H9 (cell line): ENCODE data around the gene CHST8. TPM values are rescaled to one million over a fixed set of nuclear protein-coding genes. Genes with fewer than 3 reads are reported as not detected.

Experiments used
- DNase-seq: peaks from one replicate; pipeline ENCODE4 v3.0.0-alpha.2; 2017
- H2AFZ ChIP-seq: one replicate; pipeline ENCODE4 v1.6.1; 2013; ENCODE audit warnings: mild to moderate bottlenecking, low read length, control low read depth, moderate library complexity
- H2AK5ac ChIP-seq: 2 replicates; pipeline ENCODE4 v1.6.1; 2013; ENCODE audit warnings: low read length, control low read depth, mixed read lengths; ENCODE audit not compliant: insufficient read length
- H2BK120ac ChIP-seq: one replicate; pipeline ENCODE4 v1.6.1; 2013; ENCODE audit warnings: low read depth, mild to moderate bottlenecking, low read length, control low read depth, inconsistent platforms; ENCODE audit not compliant: poor library complexity, severe bottlenecking
- H2BK12ac ChIP-seq: 2 replicates; pipeline ENCODE4 v1.6.1; 2013; ENCODE audit warnings: low read length, control low read depth, mixed read lengths, low read depth; ENCODE audit not compliant: insufficient read length
- H2BK15ac ChIP-seq: 2 replicates; pipeline ENCODE4 v1.6.1; 2013; ENCODE audit warnings: low read depth, low read length, control low read depth
- H2BK20ac ChIP-seq: one replicate; pipeline ENCODE4 v1.6.1; 2013; ENCODE audit warnings: low read depth, mild to moderate bottlenecking, low read length, control low read depth, inconsistent platforms; ENCODE audit not compliant: poor library complexity, severe bottlenecking
- H2BK5ac ChIP-seq: 2 replicates; pipeline ENCODE4 v1.6.1; 2013; ENCODE audit warnings: low read length, control low read depth, mixed read lengths; ENCODE audit not compliant: insufficient read length
- H3K14ac ChIP-seq: 2 replicates; pipeline ENCODE4 v1.6.1; 2013; ENCODE audit warnings: low read length, control low read depth; ENCODE audit not compliant: insufficient read depth
- H3K18ac ChIP-seq: 2 replicates; pipeline ENCODE4 v1.6.1; 2013; ENCODE audit warnings: low read depth, mild to moderate bottlenecking, mixed read lengths, low read length, control low read depth; ENCODE audit not compliant: insufficient read length
- H3K23ac ChIP-seq: 2 replicates; pipeline ENCODE4 v1.6.1; 2013; ENCODE audit warnings: low read length, control low read depth, mixed read lengths, low read depth; ENCODE audit not compliant: insufficient read length
- H3K23me2 ChIP-seq: 2 replicates; pipeline ENCODE4 v1.6.1; 2013; ENCODE audit warnings: low read depth, mild to moderate bottlenecking, mixed read lengths, low read length, control low read depth; ENCODE audit not compliant: insufficient read length, poor library complexity, severe bottlenecking
- H3K27ac ChIP-seq: 2 replicates; pipeline ENCODE4 v1.5.1; 2013; ENCODE audit warnings: low read length, control low read depth, mixed read lengths, low read depth; ENCODE audit not compliant: insufficient read length
- H3K27me3 ChIP-seq: 2 replicates; pipeline ENCODE4 v1.6.1; 2013; ENCODE audit warnings: low read length, control low read depth, inconsistent platforms; ENCODE audit not compliant: insufficient read depth
- H3K4ac ChIP-seq: 2 replicates; pipeline ENCODE4 v1.6.1; 2013; ENCODE audit warnings: low read depth, mild to moderate bottlenecking, control low read depth, inconsistent platforms, low read length, moderate library complexity
- H3K4me1 ChIP-seq: 2 replicates; pipeline ENCODE4 v1.6.1; 2013; ENCODE audit warnings: low read length, control low read depth, inconsistent platforms; ENCODE audit not compliant: insufficient read depth
- H3K4me2 ChIP-seq: 2 replicates; pipeline ENCODE4 v1.6.1; 2013; ENCODE audit warnings: low read length, control low read depth, mixed read lengths; ENCODE audit not compliant: insufficient read length, insufficient read depth
- H3K56ac ChIP-seq: 2 replicates; pipeline ENCODE4 v1.6.1; 2013; ENCODE audit warnings: low read depth, mild to moderate bottlenecking, mixed read lengths, low read length, control low read depth; ENCODE audit not compliant: insufficient read length
- H3K79me1 ChIP-seq: 2 replicates; pipeline ENCODE4 v1.6.1; 2013; ENCODE audit warnings: low read depth, mild to moderate bottlenecking, moderate library complexity, low read length, control low read depth, inconsistent platforms; ENCODE audit not compliant: insufficient read depth, poor library complexity, severe bottlenecking
- H3K79me2 ChIP-seq: 2 replicates; pipeline ENCODE4 v1.6.1; 2013; ENCODE audit warnings: low read length, control low read depth, inconsistent platforms; ENCODE audit not compliant: insufficient read depth
- H3K9ac ChIP-seq: 2 replicates; pipeline ENCODE4 v1.6.1; 2013; ENCODE audit warnings: low read length, control low read depth, mixed read lengths; ENCODE audit not compliant: insufficient read length; ENCODE audit errors: extremely low read depth
- H3K9me3 ChIP-seq: one replicate; pipeline ENCODE4 v1.6.1; 2013; ENCODE audit warnings: low read depth, low read length, inconsistent platforms; ENCODE audit not compliant: control insufficient read depth
- H3T11ph ChIP-seq: one replicate; pipeline ENCODE4 v1.6.1; 2013; ENCODE audit warnings: mild to moderate bottlenecking, low read length, control low read depth, inconsistent platforms
- H4K20me1 ChIP-seq: one replicate; pipeline ENCODE4 v1.6.1; 2013; ENCODE audit not compliant: control insufficient read depth, insufficient read length, insufficient read depth
- H4K5ac ChIP-seq: 2 replicates; pipeline ENCODE4 v1.6.1; 2013; ENCODE audit warnings: low read depth, mild to moderate bottlenecking, mixed read lengths, low read length, control low read depth; ENCODE audit not compliant: insufficient read length
- H4K8ac ChIP-seq: replicated peaks from 2 replicates; pipeline ENCODE4 v1.6.1; 2013; ENCODE audit warnings: low read length, control low read depth, mixed read lengths, low read depth; ENCODE audit not compliant: insufficient read length
- H4K91ac ChIP-seq: 2 replicates; pipeline ENCODE4 v1.6.1; 2013; ENCODE audit warnings: low read depth, mild to moderate bottlenecking, moderate library complexity, mixed read lengths, low read length, control low read depth; ENCODE audit not compliant: insufficient read length
- H3K27ac Mint-ChIP-seq, 3 experiments: 2 replicates in 2 of 3; 3 replicates in 1 of 3; pipeline ENCODE4 v1.8.0; 2020 to 2021; ENCODE audit warnings: mixed read lengths in 3 of 3, mild to moderate bottlenecking in 1 of 3, moderate library complexity in 1 of 3
- H3K27me3 Mint-ChIP-seq: 2 replicates; pipeline ENCODE4 v1.8.0; 2021; ENCODE audit warnings: low read depth, mild to moderate bottlenecking, moderate library complexity, mixed read lengths
- H3K36me3 Mint-ChIP-seq, 3 experiments: 2 replicates in 2 of 3; 3 replicates in 1 of 3; pipeline ENCODE4 v1.8.0; 2020 to 2021; ENCODE audit warnings: low read depth in 3 of 3, mixed read lengths in 3 of 3; ENCODE audit not compliant: insufficient read depth in 1 of 3
- H3K4me1 Mint-ChIP-seq, 2 experiments: 2 replicates each; pipeline ENCODE4 v1.8.0; 2020; ENCODE audit warnings: mixed read lengths in 2 of 2
- H3K4me3 Mint-ChIP-seq, 2 experiments: 2 replicates in 1 of 2; 3 replicates in 1 of 2; pipeline ENCODE4 v1.8.0; 2020 to 2021; ENCODE audit warnings: mild to moderate bottlenecking in 2 of 2, mixed read lengths in 2 of 2, moderate library complexity in 1 of 2
- H3K9me3 Mint-ChIP-seq, 2 experiments: 2 replicates in 1 of 2; 3 replicates in 1 of 2; pipeline ENCODE4 v1.8.0; 2020; ENCODE audit warnings: mild to moderate bottlenecking in 2 of 2, mixed read lengths in 2 of 2, moderate library complexity in 1 of 2
- WGBS: extraction: QIAGEN DNeasy Blood & Tissue Kit; methylation state at CpG from one replicate; pipeline ENCODE4 v1.1.7; 2013; ENCODE audit warnings: missing lambda C conversion rate, low lambda C conversion rate, mixed read lengths; ENCODE audit not compliant: insufficient read length; ENCODE audit errors: extremely low coverage; 5-methylcytosine and 5-hydroxymethylcytosine counted together
- total RNA-seq: library from RNA; stranded (reverse); gene quantifications from 2 replicates; pipeline ENCODE4 v1.2.1, GENCODE V29; 2021
- TF ChIP-seq, protein P1 (sequence below): fragments of 200-600 bp; sonication (generic); conservative IDR thresholded peaks from 3 replicates; pipeline ENCODE4 v1.8.0; 2021; ENCODE audit warnings: antibody characterized with exemption, mild to moderate bottlenecking

The CHST8 gene
- total RNA-seq, 1 experiment from 2014 or later: 5.1 TPM

GRCh38 chr19:33785795-33786194 lies 164.0 kb downstream of the CHST8 start:
- Histone ChIP-seq H4K8ac (no peak overlapping the region), H3K14ac (no peak overlapping the region), H3K79me1 (no peaks in the 10 kb centered on the region), H3K4me2 (no peak overlapping the region), H2AK5ac (no peak overlapping the region), H3K56ac (no peak overlapping the region), H4K20me1 (peaks cover 2% of the 10 kb centered on the region), H3K27me3 (no peaks in the 10 kb centered on the region; the same call in 1 of the 2 replicates), H3K23me2 (no peaks in the 10 kb centered on the region), H3K18ac (no peak overlapping the region), H2BK20ac (no peak overlapping the region), H2BK15ac (no peak overlapping the region), H3K4ac (no peak overlapping the region), H3K27ac (no peak overlapping the region), H2BK120ac (no peak overlapping the region), H3K79me2 (no peaks in the 10 kb centered on the region), H4K91ac (no peak overlapping the region), H3K4me1 (no peaks in the 10 kb centered on the region), H3T11ph (no peak overlapping the region), H2BK12ac (no peak overlapping the region), H3K23ac (no peak overlapping the region), H2BK5ac (no peak overlapping the region), H3K9me3 (no peaks in the 10 kb centered on the region), H3K9ac (no peak overlapping the region), H4K5ac (no peak overlapping the region), H2AFZ (no peak overlapping the region)
- Mint-ChIP-seq H3K4me1 (peaks cover 0 to 5% of the 10 kb centered on the region in 2 experiments; a peak in 1 of 4 replicates), H3K36me3 (no peaks in the 10 kb centered on the region), H3K27ac (no peak overlapping the region), H3K27me3 (peaks cover 21% of the 10 kb centered on the region), H3K4me3 (no peak overlapping the region), H3K9me3 (no peaks in the 10 kb centered on the region)
- TF ChIP-seq, protein P1, sequence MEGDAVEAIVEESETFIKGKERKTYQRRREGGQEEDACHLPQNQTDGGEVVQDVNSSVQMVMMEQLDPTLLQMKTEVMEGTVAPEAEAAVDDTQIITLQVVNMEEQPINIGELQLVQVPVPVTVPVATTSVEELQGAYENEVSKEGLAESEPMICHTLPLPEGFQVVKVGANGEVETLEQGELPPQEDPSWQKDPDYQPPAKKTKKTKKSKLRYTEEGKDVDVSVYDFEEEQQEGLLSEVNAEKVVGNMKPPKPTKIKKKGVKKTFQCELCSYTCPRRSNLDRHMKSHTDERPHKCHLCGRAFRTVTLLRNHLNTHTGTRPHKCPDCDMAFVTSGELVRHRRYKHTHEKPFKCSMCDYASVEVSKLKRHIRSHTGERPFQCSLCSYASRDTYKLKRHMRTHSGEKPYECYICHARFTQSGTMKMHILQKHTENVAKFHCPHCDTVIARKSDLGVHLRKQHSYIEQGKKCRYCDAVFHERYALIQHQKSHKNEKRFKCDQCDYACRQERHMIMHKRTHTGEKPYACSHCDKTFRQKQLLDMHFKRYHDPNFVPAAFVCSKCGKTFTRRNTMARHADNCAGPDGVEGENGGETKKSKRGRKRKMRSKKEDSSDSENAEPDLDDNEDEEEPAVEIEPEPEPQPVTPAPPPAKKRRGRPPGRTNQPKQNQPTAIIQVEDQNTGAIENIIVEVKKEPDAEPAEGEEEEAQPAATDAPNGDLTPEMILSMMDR: no peak
- DNase-seq: no peak
- WGBS: no CpG with 5 or more reads among the region's 6 CpGs
